H1 (cell line): ENCODE data around the gene HPD. TPM values are rescaled to one million over a fixed set of nuclear protein-coding genes. Genes with fewer than 3 reads are reported as not detected.

Experiments used
- CHD2 ChIP-seq: IDR thresholded peaks from 2 replicates; pipeline ENCODE4 v1.6.1; 2012; ENCODE audit warnings: low read length, improper control_type of control experiment
- KDM4A ChIP-seq: IDR thresholded peaks from one replicate; pipeline ENCODE4 v1.7.1; 2012; ENCODE audit warnings: low read depth, mild to moderate bottlenecking, moderate library complexity, low read length, inconsistent platforms; ENCODE audit not compliant: severe bottlenecking
- SP4 ChIP-seq: IDR thresholded peaks from 2 replicates; pipeline ENCODE4 v1.6.1; 2012; ENCODE audit warnings: low read length, inconsistent platforms
- USF2 ChIP-seq: IDR thresholded peaks from 2 replicates; pipeline ENCODE4 v1.6.1; 2011; ENCODE audit warnings: low read length, improper control_type of control experiment
- polyA plus RNA-seq, 7 experiments: library from polyadenylated mRNA; depleted of rRNA in 3 of 7; stranded (reverse) in 5 of 7; unstranded in 2 of 7; fragments of >200 nt in 5 of 7; fragments of 200-250 nt in 2 of 7; gene quantifications; 1 replicate in 5 of 7; 2 replicates in 1 of 7; 4 replicates in 1 of 7; pipeline versions ENCODE4 v1.2.1 to v1.2.3, GENCODE V29; 2011 to 2013; ENCODE audit warnings: missing spikeins in 2 of 7, mixed read lengths in 2 of 7
- total RNA-seq: library from RNA; stranded (reverse); fragmentation: NEBNext Ultra II Directional; extraction: Animal tissue kit (Norgen Biotek cat#: 25700); gene quantifications from 2 replicates; pipeline ENCODE4 v1.2.1, GENCODE V29; 2021

Gene HPD
- total and polyA plus RNA-seq, 2 of the 8 experiments (the other 6 are each of a cell fraction or from before 2014, with no cell fraction given) = 0.48 to 0.56 TPM

GRCh38 chr12:121839993-121840761, 18.5 kb downstream of the HPD start (continued):
- TF ChIP-seq SP4 (0 out of 2 replicates have a peak, but pooled peaks have one; percentile 0), USF2 (no peak), CHD2 (no peak), KDM4A (peak; percentile 28)
- TF ChIP-seq, all 59 proteins: peak for 4
